HL-60 (cell line): Measurements from ENCODE around the gene ZDHHC9.

Source experiments
- GABPA ChIP-seq: IDR thresholded peaks from 2 replicates; pipeline ENCODE4 v1.6.1; 2012; ENCODE audit warnings: low read depth
- POLR2AphosphoS5 ChIP-seq: IDR thresholded peaks from 2 replicates; pipeline ENCODE4 v1.6.1; 2012; ENCODE audit warnings: low read depth
- SPI1 ChIP-seq: IDR thresholded peaks from 2 replicates; pipeline ENCODE4 v1.6.1; 2012; ENCODE audit warnings: low read depth, mild to moderate bottlenecking, borderline replicate concordance
- TF ChIP-seq, protein P1 (sequence below): IDR thresholded peaks from one replicate; pipeline ENCODE4 v1.5.1; 2011; ENCODE audit warnings: low read length, control low read depth, inconsistent platforms; ENCODE audit not compliant: insufficient read depth
- TF ChIP-seq, protein P2 (sequence below): IDR thresholded peaks from 2 replicates; pipeline ENCODE4 v1.6.1; 2012; ENCODE audit warnings: low read depth; ENCODE audit not compliant: insufficient replicate concordance

DNA sequence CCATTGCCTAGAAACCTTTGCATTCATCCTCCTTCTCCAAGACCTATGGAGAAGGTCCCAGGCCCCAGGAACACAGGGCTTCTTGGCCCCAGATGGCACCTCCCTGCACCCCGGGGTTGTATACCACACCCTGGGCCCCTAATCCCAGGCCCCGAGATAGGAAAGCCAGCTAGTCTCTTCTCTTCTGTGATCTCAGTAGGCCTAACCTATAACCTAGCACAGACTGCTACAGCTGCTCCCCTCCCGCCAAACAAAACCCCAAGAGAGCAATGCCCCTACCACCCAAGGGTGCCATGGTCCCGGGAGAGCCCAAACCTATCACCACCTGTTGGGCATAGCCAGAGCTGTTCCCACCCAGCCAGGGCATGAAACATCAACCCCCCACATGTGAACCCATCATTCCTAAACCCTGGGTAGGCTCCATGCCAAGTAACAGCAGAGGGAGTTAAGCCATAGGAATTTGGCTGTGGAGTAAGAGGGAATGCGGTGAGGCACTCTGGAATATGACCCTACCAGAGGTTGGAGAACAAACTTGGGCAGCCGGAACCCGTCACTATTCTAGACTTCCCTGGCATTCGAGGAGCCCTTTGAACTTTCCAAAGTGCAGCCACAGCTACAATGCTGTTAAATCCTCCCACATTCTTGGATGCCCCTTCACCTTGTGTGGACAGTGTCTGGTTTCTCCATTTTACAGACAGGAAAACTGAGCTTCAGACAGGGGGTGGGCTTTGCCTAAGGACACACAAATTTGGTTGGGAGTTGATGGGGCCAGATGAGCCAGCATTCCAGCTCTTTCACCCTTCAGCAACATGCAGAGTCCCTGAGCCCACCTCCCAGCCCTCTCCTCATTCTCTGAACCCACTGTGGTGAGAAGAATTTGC, 74.9 kb downstream of the ZDHHC9 start:
- TF ChIP-seq, protein P1, sequence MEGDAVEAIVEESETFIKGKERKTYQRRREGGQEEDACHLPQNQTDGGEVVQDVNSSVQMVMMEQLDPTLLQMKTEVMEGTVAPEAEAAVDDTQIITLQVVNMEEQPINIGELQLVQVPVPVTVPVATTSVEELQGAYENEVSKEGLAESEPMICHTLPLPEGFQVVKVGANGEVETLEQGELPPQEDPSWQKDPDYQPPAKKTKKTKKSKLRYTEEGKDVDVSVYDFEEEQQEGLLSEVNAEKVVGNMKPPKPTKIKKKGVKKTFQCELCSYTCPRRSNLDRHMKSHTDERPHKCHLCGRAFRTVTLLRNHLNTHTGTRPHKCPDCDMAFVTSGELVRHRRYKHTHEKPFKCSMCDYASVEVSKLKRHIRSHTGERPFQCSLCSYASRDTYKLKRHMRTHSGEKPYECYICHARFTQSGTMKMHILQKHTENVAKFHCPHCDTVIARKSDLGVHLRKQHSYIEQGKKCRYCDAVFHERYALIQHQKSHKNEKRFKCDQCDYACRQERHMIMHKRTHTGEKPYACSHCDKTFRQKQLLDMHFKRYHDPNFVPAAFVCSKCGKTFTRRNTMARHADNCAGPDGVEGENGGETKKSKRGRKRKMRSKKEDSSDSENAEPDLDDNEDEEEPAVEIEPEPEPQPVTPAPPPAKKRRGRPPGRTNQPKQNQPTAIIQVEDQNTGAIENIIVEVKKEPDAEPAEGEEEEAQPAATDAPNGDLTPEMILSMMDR = no peak
- TF ChIP-seq GABPA (no peak), SPI1 (no peak), POLR2AphosphoS5 (no peak)
- TF ChIP-seq, protein P2, sequence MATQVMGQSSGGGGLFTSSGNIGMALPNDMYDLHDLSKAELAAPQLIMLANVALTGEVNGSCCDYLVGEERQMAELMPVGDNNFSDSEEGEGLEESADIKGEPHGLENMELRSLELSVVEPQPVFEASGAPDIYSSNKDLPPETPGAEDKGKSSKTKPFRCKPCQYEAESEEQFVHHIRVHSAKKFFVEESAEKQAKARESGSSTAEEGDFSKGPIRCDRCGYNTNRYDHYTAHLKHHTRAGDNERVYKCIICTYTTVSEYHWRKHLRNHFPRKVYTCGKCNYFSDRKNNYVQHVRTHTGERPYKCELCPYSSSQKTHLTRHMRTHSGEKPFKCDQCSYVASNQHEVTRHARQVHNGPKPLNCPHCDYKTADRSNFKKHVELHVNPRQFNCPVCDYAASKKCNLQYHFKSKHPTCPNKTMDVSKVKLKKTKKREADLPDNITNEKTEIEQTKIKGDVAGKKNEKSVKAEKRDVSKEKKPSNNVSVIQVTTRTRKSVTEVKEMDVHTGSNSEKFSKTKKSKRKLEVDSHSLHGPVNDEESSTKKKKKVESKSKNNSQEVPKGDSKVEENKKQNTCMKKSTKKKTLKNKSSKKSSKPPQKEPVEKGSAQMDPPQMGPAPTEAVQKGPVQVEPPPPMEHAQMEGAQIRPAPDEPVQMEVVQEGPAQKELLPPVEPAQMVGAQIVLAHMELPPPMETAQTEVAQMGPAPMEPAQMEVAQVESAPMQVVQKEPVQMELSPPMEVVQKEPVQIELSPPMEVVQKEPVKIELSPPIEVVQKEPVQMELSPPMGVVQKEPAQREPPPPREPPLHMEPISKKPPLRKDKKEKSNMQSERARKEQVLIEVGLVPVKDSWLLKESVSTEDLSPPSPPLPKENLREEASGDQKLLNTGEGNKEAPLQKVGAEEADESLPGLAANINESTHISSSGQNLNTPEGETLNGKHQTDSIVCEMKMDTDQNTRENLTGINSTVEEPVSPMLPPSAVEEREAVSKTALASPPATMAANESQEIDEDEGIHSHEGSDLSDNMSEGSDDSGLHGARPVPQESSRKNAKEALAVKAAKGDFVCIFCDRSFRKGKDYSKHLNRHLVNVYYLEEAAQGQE = no peak
